ENCODE results near the gene CENPS. TPM values are rescaled to one million over a fixed set of nuclear protein-coding genes. Genes with fewer than 3 reads are reported as not detected.
"Not testable (repeated sequence)": the region's sequence is repeated elsewhere in the genome, so short reads cannot be mapped to it uniquely, and the experiment has no call there.

CENPS gene
- total and polyA plus RNA-seq, 2 donors (not counting 1 experiment from before 2014, with no cell fraction given) = 3.1 to 10.9 TPM

- H2AFZ ChIP-seq (ENCODE audit: insufficient read depth, low read depth, low read length, poor library complexity, severe bottlenecking); H3K4me1 ChIP-seq (ENCODE audit: control insufficient read depth in 2 of 2, insufficient read depth in 2 of 2, low read length in 2 of 2); POLR2A ChIA-PET; H3K4me1 Mint-ChIP-seq; H3K27ac ChIP-seq (ENCODE audit: low read length in 2 of 2); H3K79me2 ChIP-seq (ENCODE audit: control insufficient read depth, insufficient read depth, low read length); H3K4me3 ChIP-seq (ENCODE audit: control extremely low read depth in 1 of 5, extremely low read depth in 1 of 5, insufficient read depth in 1 of 5, low read depth in 2 of 5, low read length in 4 of 5); H3K9ac ChIP-seq (ENCODE audit: low read length); H3K9me3 Mint-ChIP-seq (ENCODE audit: insufficient read depth); ATAC-seq (ENCODE audit: low read depth); H4K20me1 ChIP-seq (ENCODE audit: control insufficient read depth, insufficient read depth, low read length, poor library complexity, severe bottlenecking); H3K4me3 Mint-ChIP-seq; DNase-seq; intact Hi-C loops (cut with micrococcal nuclease); H3K27me3 Mint-ChIP-seq; H3K27ac Mint-ChIP-seq; H3K4me2 ChIP-seq (replicated peaks; ENCODE audit: low read depth, low read length, poor library complexity, severe bottlenecking); H3K27me3 ChIP-seq (replicated peaks in 1 of 4; ENCODE audit: control extremely low read depth in 1 of 4, control insufficient read depth in 3 of 4, insufficient read depth in 4 of 4, low read length in 3 of 4); H3K9me3 ChIP-seq (ENCODE audit: control extremely low read depth in 1 of 3, control insufficient read depth in 2 of 3, insufficient read depth in 1 of 3, low read length in 2 of 3): not testable (repeated sequence)
- peaks cover 0 to 33% of the 10 kb centered on the region in 2 experiments for H3K36me3 ChIP-seq (replicated peaks in 1 of 2; ENCODE audit: control extremely low read depth in 1 of 2, control insufficient read depth in 1 of 2, extremely low read depth in 1 of 2, insufficient read depth in 2 of 2, low read length in 1 of 2)
- no CpG with 5 or more reads among the region's 8 CpGs for WGBS (ENCODE audit: insufficient coverage)
- CTCF ChIA-PET = interaction anchor here (0.7 kb wide), 1 partner anchor 510 kb away, joined by 3 read pairs; no protein-coding TSS in a partner anchor
Observed at GRCh38 chr1:10418741-10419140, 11.5 kb upstream of the CENPS start.

DNA sequence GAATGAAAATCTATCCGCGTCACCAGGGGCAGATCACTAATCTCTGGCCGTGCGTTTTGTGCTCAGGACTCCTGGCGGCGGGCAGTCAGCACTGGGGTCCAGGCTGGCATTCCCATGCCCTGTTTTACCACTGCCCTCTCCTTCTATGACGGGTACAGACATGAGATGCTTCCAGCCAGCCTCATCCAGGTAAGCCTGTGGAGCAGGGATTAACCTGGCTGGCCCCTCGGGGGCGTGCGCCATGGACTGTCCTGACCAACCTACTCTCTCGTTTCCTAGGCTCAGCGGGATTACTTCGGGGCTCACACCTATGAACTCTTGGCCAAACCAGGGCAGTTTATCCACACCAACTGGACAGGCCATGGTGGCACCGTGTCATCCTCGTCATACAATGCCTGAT lies 10.9 kb upstream of the CENPS start:
- H3K4me2 ChIP-seq (replicated peaks; ENCODE audit: low read depth, low read length, poor library complexity, severe bottlenecking) = no peak overlapping the region
- no peak overlapping the region for H3K9ac ChIP-seq (ENCODE audit: low read length)
- Mint-ChIP-seq H3K4me3 (no peak overlapping the region), H3K27me3 (no peaks in the 10 kb centered on the region), H3K27ac (no peak overlapping the region), H3K4me1 (peaks cover 4% of the 10 kb centered on the region), H3K9me3 (ENCODE audit: insufficient read depth) (no peaks in the 10 kb centered on the region)
- WGBS (ENCODE audit: insufficient coverage) = 92% methylated on average over 15 of the region's 15 CpGs
- no peaks in the 10 kb centered on the region for H3K9me3 ChIP-seq (ENCODE audit: control extremely low read depth in 1 of 3, control insufficient read depth in 2 of 3, insufficient read depth in 1 of 3, low read length in 2 of 3)
- no peak overlapping the region for H3K27ac ChIP-seq (ENCODE audit: low read length in 2 of 2)
- TF ChIP-seq CTCF (IDR thresholded peaks at IDR 0.05) (no peak), EZH2 (IDR thresholded peaks at IDR 0.05; ENCODE audit: borderline replicate concordance, insufficient read depth, low read depth, low read length, poor library complexity, severe bottlenecking) (no peak)
- DNase-seq = no peak
- H3K4me1 ChIP-seq (ENCODE audit: control insufficient read depth in 2 of 2, insufficient read depth in 2 of 2, low read length in 2 of 2) = no peaks in the 10 kb centered on the region
- no peak overlapping the region for H2AFZ ChIP-seq (ENCODE audit: insufficient read depth, low read depth, low read length, poor library complexity, severe bottlenecking)
- ChIA-PET POLR2A (no interaction called here), CTCF (interaction anchor here (0.7 kb wide), 1 partner anchor 510 kb away, joined by 3 read pairs; no protein-coding TSS in a partner anchor)
- no peak overlapping the region for H3K4me3 ChIP-seq (ENCODE audit: control extremely low read depth in 1 of 5, extremely low read depth in 1 of 5, insufficient read depth in 1 of 5, low read depth in 2 of 5, low read length in 4 of 5)
- no peak for ATAC-seq (ENCODE audit: low read depth)
- intact Hi-C loops (cut with micrococcal nuclease) = no loop called here
- H3K79me2 ChIP-seq (ENCODE audit: control insufficient read depth, insufficient read depth, low read length) = no peaks in the 10 kb centered on the region
- no peaks in the 10 kb centered on the region for H3K27me3 ChIP-seq (replicated peaks in 1 of 4; ENCODE audit: control extremely low read depth in 1 of 4, control insufficient read depth in 3 of 4, insufficient read depth in 4 of 4, low read length in 3 of 4)
- no peaks in the 10 kb centered on the region for H4K20me1 ChIP-seq (ENCODE audit: control insufficient read depth, insufficient read depth, low read length, poor library complexity, severe bottlenecking)
- H3K36me3 ChIP-seq (replicated peaks in 1 of 2; ENCODE audit: control extremely low read depth in 1 of 2, control insufficient read depth in 1 of 2, extremely low read depth in 1 of 2, insufficient read depth in 2 of 2, low read length in 1 of 2) = peaks cover 0 to 33% of the 10 kb centered on the region in 2 experiments

Data from B cell (primary cell).